GM10266 (cell line): ENCODE results near the gene RPL35.

Experiments used
- DNase-seq: peaks from one replicate; pipeline ENCODE4 v3.0.0; 2012; ENCODE audit errors: extremely low spot score
- CTCF ChIP-seq: IDR thresholded peaks from 2 replicates; pipeline ENCODE4 v1.5.1; 2012; ENCODE audit warnings: mild to moderate bottlenecking, low read depth; ENCODE audit not compliant: control insufficient read depth, insufficient read depth; ENCODE audit errors: missing control alignments

RPL35 gene

DNA sequence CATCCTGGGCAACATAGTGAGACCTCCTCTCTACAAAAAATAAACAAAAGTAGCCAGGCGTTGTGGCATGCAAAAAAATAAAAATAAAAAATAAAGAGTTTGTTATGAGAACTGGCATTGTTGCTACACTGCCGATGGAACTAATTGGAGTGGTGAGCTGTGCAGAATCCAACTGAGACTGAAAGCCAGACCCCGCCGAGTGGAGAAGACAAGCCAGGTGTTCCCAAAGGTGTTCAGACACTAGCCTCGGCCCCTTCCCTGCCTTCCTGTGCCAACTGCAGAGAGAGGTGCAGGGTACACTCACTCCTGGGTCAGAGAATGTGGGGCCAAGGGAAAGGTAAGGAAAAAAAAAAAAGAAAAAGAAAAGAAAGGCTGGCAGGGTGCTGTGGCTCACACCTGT, 46.2 kb downstream of the RPL35 start:
- no peak for TF ChIP-seq CTCF
- no peak for DNase-seq

GRCh38 chr9:124814164-124814535, 47.6 kb downstream of the RPL35 start:
- no peak for DNase-seq
- no peak for TF ChIP-seq CTCF

DNA sequence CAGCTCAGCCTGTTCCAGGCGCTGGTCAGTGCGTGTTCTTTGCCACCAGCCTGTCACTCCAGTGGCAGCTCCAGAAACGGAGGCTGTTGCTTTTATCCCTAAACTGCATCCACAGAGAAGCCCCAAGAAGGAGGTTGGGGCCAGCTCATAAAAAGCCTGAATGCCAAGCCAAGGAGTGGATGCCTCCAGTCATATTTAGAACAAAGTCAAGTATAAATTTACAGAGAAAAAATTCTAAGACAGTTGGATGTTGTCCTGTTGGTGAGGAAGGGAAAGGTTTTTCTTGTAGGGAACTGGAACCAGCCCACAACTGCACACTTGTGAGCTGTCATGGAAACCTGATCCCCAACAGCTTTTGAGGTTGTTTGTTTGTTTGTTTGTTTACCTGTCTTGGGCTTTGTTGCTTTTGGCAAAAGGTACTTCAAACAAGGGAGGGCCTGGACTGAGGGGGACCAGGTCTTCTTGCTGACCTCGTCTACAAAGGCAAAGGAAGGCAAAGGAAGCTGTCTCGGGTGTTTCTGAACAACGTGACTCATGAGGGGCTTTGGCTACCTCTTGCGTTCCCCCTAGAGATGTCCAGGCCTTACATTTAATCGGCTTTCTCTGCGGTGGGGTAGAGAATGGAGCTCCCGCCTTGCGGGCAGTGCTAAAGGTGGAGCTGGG, 48.1 kb downstream of the RPL35 start:
- no peak for DNase-seq
- no peak for TF ChIP-seq CTCF

GRCh38 chr9:124813041-124813440, 48.7 kb downstream of the RPL35 start:
- no peak for DNase-seq
- no peak for TF ChIP-seq CTCF

DNA sequence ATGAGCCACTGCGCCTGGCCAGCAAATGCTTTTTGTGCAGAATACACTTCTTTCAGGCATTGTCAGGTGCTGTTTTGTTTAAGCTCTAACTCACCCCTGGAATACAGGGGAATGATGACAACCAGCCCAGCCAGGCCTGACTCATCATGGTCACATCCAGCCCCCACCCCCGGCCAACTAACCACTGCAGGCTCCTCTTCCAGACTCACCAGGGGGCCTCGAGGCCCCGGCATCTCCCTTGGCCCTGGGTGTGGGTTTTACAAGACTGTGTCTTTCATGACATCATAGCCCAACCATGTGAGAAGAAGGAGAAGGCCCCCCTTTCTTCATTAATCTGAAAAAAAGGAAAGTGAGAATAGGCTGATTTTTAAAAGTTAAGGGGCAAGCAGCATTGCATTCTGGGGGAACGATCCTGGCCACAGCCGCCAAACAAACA, 49.3 kb downstream of the RPL35 start:
- no peak for DNase-seq
- TF ChIP-seq CTCF: no peak

DNA sequence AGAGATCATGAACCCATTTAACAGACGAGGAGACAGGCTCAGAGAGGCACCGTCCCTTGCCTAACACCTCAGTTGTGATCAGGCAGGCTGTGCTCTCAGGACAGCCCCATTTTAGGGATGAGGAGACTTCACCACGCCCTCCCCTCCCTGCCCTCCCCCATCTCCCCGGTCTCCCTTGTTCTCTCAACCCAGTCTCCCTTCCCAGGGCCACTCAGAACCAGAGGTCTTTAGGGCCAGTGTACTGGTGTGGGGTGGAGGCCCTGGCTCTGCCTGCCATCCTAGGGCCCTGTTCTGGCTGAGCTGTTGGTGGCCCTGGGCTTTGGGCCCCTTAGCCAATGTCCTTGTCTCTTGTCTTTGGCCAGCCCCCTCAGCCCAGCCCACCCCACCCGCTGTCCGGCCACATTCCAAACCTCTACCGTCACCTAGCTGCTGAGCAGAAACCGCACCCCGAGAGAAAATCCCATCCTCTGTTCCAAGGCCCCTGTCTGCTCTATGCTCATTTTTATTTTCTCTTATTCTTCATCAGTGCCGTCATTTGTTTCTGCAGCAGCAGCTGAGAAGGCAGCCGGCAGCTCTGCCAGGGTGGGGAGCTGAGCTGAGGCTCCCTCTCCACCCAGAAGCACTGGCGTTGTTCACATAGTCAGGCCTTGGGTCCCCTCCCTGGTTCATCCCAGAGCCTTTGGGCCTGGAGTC, 50.9 kb downstream of the RPL35 start:
- no peak for TF ChIP-seq CTCF
- no peak for DNase-seq
